Activated CD8-positive, alpha-beta T cell treated with anti-CD3 and anti-CD28 coated beads for 36 hours (primary cell): ENCODE results near the gene ZBTB32. TPM values are rescaled to one million over a fixed set of nuclear protein-coding genes. Genes with fewer than 3 reads are reported as not detected.

ENCODE experiments used
- ATAC-seq: fragments of 200-7000 bp; cut with Tn5 transposase; one replicate; pipeline ENCODE4 v1.10.0; 2021; ENCODE audit warnings: mild to moderate bottlenecking, moderate library complexity
- CTCF ChIA-PET: fragments of 350-600 bp; sonication (Branson Sonifier 250); formaldehyde crosslinking; loops from one replicate; lab custom pipeline; 2021; ENCODE audit warnings: antibody characterized with exemption; lab: Charles Lee
- POLR2A ChIA-PET: fragments of 350-600 bp; sonication (Branson Sonifier 250); formaldehyde crosslinking; loops from one replicate; lab custom pipeline; 2021; ENCODE audit warnings: antibody characterized with exemption; lab: Charles Lee
- DNase-seq: peaks from one replicate; pipeline ENCODE4 v3.0.0-alpha.2; 2020
- H3K27ac Mint-ChIP-seq: one replicate; pipeline ENCODE4 v1.8.0; 2021; ENCODE audit warnings: mild to moderate bottlenecking, mixed read lengths
- H3K27me3 Mint-ChIP-seq: one replicate; pipeline ENCODE4 v1.8.0; 2021; ENCODE audit warnings: mixed read lengths
- H3K36me3 Mint-ChIP-seq: one replicate; pipeline ENCODE4 v1.8.0; 2021; ENCODE audit warnings: low read depth, mixed read lengths
- H3K4me1 Mint-ChIP-seq: one replicate; pipeline ENCODE4 v1.8.0; 2021; ENCODE audit warnings: low read depth, mixed read lengths
- H3K4me3 Mint-ChIP-seq: one replicate; pipeline ENCODE4 v1.8.0; 2021; ENCODE audit warnings: mild to moderate bottlenecking, moderate library complexity, mixed read lengths
- H3K9me3 Mint-ChIP-seq: one replicate; pipeline ENCODE4 v1.8.0; 2021; ENCODE audit warnings: mixed read lengths
- intact Hi-C: fragments of 100-400 bp; cut with micrococcal nuclease; formaldehyde crosslinking; loops from one replicate; pipeline ENCODE4 v1.10.0; 2022
- total RNA-seq, 2 experiments: library from RNA; stranded (reverse); gene quantifications; one replicate each; pipeline ENCODE4 v1.2.3, GENCODE V29; 2021
- TF ChIP-seq, protein P1 (sequence below): fragments of 200-600 bp; IDR thresholded peaks from one replicate; pipeline ENCODE4 v1.8.0; 2022; ENCODE audit warnings: antibody characterized with exemption, mild to moderate bottlenecking

ZBTB32 gene
- total RNA-seq, 2 experiments from 2014 or later: 410 to 420 TPM

DNA sequence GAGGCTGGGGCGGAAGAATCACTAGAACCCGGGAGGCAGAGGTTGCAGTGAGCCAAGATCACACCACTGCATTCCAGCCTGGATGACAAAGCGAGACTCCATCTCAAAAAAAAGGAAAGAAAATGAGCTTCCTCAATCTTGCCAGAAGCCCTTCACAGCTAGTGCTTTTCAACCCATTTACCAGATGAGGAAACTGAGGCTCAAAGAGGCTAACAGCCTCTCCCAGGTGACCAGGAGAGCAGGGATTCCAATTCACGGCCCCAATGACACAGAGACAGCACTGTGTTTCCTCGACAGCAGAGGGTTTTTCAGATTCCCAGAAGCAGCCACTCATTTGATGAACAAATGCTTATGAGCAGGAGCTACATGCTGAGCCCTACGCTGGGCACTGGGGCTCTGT, 34.8 kb upstream of the ZBTB32 start:
- TF ChIP-seq, protein P1, sequence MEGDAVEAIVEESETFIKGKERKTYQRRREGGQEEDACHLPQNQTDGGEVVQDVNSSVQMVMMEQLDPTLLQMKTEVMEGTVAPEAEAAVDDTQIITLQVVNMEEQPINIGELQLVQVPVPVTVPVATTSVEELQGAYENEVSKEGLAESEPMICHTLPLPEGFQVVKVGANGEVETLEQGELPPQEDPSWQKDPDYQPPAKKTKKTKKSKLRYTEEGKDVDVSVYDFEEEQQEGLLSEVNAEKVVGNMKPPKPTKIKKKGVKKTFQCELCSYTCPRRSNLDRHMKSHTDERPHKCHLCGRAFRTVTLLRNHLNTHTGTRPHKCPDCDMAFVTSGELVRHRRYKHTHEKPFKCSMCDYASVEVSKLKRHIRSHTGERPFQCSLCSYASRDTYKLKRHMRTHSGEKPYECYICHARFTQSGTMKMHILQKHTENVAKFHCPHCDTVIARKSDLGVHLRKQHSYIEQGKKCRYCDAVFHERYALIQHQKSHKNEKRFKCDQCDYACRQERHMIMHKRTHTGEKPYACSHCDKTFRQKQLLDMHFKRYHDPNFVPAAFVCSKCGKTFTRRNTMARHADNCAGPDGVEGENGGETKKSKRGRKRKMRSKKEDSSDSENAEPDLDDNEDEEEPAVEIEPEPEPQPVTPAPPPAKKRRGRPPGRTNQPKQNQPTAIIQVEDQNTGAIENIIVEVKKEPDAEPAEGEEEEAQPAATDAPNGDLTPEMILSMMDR: no peak
- intact Hi-C loops: no loop called here
- H3K9me3 Mint-ChIP-seq: no peaks in the 10 kb centered on the region
- no peak overlapping the region for H3K27ac Mint-ChIP-seq
- peaks cover 8% of the 10 kb centered on the region for H3K4me1 Mint-ChIP-seq
- H3K4me3 Mint-ChIP-seq: no peak overlapping the region
- H3K27me3 Mint-ChIP-seq: peaks cover 22% of the 10 kb centered on the region
- ATAC-seq (no peak), DNase-seq (no peak)
- no peaks in the 10 kb centered on the region for H3K36me3 Mint-ChIP-seq
- POLR2A ChIA-PET: no interaction called here
- CTCF ChIA-PET: no interaction called here

DNA sequence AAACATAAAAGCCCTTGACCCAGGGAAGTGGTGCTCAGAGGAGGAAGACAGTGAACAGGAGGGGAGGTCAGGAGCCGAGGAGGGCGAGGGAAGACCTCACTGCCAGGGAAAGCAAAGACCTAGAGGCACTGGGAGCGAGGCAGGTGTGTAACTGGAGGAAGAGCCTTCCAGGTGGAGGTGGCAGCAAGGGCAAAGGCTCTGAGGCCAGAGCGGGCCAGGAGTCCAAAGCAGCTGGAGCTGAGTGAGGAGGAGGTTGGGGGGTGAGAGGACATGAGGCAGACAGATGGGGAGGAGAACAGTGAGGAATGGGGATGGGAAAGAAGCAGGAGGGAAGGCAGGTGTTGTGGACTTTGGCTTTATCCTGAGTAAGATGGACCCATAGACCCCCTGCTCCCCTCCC, 34.4 kb upstream of the ZBTB32 start:
- DNase-seq (no peak), ATAC-seq (no peak)
- TF ChIP-seq, protein P1: no peak
- H3K9me3 Mint-ChIP-seq: no peaks in the 10 kb centered on the region
- peaks cover 8% of the 10 kb centered on the region for H3K4me1 Mint-ChIP-seq
- no peak overlapping the region for H3K27ac Mint-ChIP-seq
- H3K36me3 Mint-ChIP-seq: no peaks in the 10 kb centered on the region
- CTCF ChIA-PET: no interaction called here
- POLR2A ChIA-PET: no interaction called here
- H3K4me3 Mint-ChIP-seq: no peak overlapping the region
- H3K27me3 Mint-ChIP-seq: peaks cover 22% of the 10 kb centered on the region
- intact Hi-C loops: no loop called here

DNA sequence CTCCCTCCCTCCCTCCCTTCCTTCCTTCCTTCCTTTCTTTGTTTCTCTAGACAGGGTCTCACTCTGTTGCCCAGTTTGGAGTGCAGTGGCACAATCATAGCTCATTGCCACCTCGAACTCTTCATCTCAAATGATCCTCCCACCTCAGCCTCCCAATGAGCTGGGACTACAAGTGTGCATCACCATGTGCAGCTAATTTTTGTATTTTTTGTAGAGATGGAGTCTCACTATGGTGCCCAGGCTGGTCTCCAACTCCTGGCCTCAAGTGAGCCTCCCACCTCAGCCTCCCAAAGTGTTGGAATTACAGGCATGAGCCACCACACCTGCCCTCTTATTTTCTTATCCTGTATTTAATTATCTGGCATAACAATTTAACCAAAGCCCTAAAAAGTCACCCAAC, 33.7 kb upstream of the ZBTB32 start:
- DNase-seq (no peak), ATAC-seq (no peak)
- Mint-ChIP-seq H3K4me3 (no peak overlapping the region), H3K4me1 (peaks cover 8% of the 10 kb centered on the region), H3K9me3 (no peaks in the 10 kb centered on the region), H3K27ac (no peak overlapping the region), H3K27me3 (peaks cover 23% of the 10 kb centered on the region), H3K36me3 (no peaks in the 10 kb centered on the region)
- TF ChIP-seq, protein P1: no peak
- POLR2A ChIA-PET: interaction anchor here (0.7 kb wide), 1 partner anchor 175 kb away, joined by 4 read pairs; no protein-coding TSS in a partner anchor
- intact Hi-C loops: no loop called here
- CTCF ChIA-PET: interaction anchor here (0.7 kb wide), 1 partner anchor 499 kb away, joined by 3 read pairs; no protein-coding TSS in a partner anchor

DNA sequence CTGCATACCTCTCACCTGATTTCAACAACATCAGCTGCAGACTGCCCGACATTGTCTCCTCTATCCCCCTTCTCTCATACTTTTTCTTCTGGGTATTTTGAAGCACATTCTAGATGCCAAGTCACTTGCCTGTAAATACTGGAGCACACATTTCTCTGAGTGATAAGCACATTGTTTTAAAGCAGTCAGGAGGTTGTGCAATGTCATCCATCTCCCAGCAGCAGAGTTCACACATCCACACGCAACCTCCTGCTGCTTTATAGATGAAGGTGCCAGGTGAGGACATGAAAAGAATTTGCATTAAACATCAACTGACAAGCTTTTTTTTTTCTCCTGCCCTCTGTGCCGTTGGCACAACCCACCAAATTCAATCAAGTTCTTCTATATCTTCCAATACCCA, 32.5 kb upstream of the ZBTB32 start:
- Mint-ChIP-seq H3K27ac (no peak overlapping the region), H3K9me3 (no peaks in the 10 kb centered on the region), H3K27me3 (peaks cover 26% of the 10 kb centered on the region), H3K4me3 (no peak overlapping the region), H3K36me3 (no peaks in the 10 kb centered on the region), H3K4me1 (peaks cover 8% of the 10 kb centered on the region)
- DNase-seq (no peak), ATAC-seq (no peak)
- intact Hi-C loops: no loop called here
- POLR2A ChIA-PET: interaction anchor here (0.7 kb wide), 1 partner anchor 65 kb away, joined by 3 read pairs; no protein-coding TSS in a partner anchor
- CTCF ChIA-PET: interaction anchor here (0.7 kb wide), 1 partner anchor 41 kb away, joined by 3 read pairs; no protein-coding TSS in a partner anchor
- TF ChIP-seq, protein P1: no peak

DNA sequence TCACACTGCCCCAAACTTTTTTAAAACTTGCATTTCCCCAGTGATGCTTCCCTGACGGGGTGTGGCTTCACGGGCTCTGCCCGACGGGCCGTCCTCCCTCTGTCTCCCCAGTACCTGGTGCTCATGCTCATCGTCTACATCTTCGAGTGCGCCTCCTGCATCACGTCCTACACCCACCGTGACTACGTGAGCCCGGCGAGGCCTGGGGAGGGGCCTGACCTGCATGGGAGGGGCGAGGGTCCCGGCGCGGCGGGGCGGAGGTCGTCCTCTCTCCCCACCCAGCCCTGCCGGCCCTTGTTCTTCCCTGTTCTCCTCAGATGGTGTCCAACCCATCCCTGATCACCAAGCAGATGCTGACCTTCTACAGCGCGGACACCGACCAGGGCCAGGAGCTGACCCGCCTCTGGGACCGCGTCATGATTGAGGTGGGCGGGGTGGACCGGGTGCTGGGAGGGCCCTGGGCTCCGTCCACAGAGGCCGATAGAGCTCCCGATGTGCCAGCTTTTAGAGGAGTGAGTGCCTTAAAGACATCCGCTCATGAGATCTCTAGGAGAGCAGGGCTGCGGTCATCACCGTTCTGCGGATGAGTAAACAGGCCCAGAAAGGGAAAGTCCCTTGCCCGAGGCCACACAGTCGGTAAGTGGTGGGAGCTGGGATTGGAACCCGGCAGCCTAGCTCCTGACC, 31.1 kb upstream of the ZBTB32 start:
- peak; percentile 91 for ATAC-seq
- no peaks in the 10 kb centered on the region for H3K9me3 Mint-ChIP-seq
- DNase-seq: peak; percentile 84
- peaks cover 8% of the 10 kb centered on the region for H3K4me1 Mint-ChIP-seq
- POLR2A ChIA-PET: interaction anchor here (0.8 to 2.9 kb wide), 4 partner anchors 12 to 145 kb away, joined by 3 to 7 read pairs (median 4); partner anchors contain the start of genes COX6B1 and ETV2
- H3K4me3 Mint-ChIP-seq: peak overlapping the region; percentile 56
- intact Hi-C loops: no loop called here
- CTCF ChIA-PET: interaction anchor here (0.7 to 1.5 kb wide), 3 partner anchors 13 to 147 kb away, joined by 3 to 4 read pairs (median 3); partner anchors contain the start of gene COX6B1
- H3K27ac Mint-ChIP-seq: peak overlapping the region; percentile 60
- TF ChIP-seq, protein P1: no peak
- peaks cover 26% of the 10 kb centered on the region for H3K27me3 Mint-ChIP-seq
- no peaks in the 10 kb centered on the region for H3K36me3 Mint-ChIP-seq
